ENCODE results near the gene CDK5. TPM values are rescaled to one million over a fixed set of nuclear protein-coding genes. Genes with fewer than 3 reads are reported as not detected.
A peak's percentile ranks its signal among the peaks of the same experiment; 100 is the strongest.

CDK5 gene
- total and polyA plus RNA-seq, 9 of the 15 experiments (the other 6 are each of a cell fraction or from before 2014, with no cell fraction given): 3.2 to 38.0 (median 27.5) TPM

DNA sequence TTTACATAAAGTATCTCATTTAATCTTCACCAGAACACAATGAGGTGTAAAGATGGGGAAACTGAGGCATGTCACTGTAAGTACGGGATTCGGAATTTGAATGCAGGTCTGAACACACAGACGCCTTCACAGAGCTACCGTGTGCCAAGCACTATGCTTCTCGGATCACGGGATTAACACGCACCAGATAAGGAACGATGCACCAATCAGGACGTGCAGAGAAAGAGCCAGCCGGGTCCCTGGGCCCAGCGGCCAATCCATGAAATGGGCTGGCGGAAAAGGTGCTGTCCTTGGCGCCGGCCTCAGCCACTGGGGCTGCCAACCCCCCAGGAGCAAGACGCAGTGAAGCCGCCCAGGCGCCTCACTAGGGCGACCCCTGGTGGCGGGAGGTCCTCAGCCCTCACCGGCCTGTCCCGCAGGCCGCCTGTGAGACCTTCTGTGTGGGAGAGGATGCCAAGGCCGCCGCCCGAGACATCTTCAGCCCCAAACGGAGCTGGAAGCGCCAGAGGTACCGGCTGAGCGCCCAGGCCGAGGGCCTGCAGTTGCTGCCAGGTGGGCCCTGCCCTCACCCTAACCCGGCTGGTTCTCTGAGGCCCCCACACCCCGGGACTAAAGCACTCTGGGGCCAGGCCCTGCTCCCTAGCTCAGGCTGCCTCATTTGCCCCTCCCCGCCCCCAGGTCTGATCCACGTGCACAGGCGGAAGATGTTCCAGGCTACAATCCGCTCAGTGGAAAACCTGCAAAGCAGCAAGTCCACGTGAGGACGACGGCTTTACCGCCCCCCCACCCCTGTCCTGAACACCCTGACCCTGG, 49.0 kb downstream of the CDK5 start (continued):
- TF ChIP-seq ZNF165 (CRISPR knock-in tag; IDR thresholded peaks at IDR 0.05; ENCODE audit: borderline replicate concordance) (no peak; the same call in 1 of the 2 replicates), CXXC5 (CRISPR knock-in tag; IDR thresholded peaks at IDR 0.05) (peak; percentile 98), ZC3H11A (IDR thresholded peaks at IDR 0.05; ENCODE audit: low read depth, low read length) (no peak), ZMIZ1 (IDR thresholded peaks at IDR 0.05; ENCODE audit: low read depth in 2 of 2, low read length in 2 of 2) (no peak; a peak in 1 of 4 replicates), SOX6 (IDR thresholded peaks at IDR 0.05) (peak; percentile 82), PML (IDR thresholded peaks at IDR 0.05; ENCODE audit: low read length) (no peak; the same call in 1 of the 2 replicates), ZNF436 (CRISPR knock-in tag; IDR thresholded peaks at IDR 0.05) (no peak), ZNF143 (CRISPR knock-in tag; IDR thresholded peaks at IDR 0.05) (no peak), BMI1 (IDR thresholded peaks at IDR 0.05; ENCODE audit: low read length) (no peak), ZNF780A (CRISPR knock-in tag; IDR thresholded peaks at IDR 0.05) (no peak), CBFA2T3 (IDR thresholded peaks at IDR 0.05) (no peak), SMARCA5 (IDR thresholded peaks at IDR 0.05) (peak; percentile 99), ZNF398 (CRISPR knock-in tag; IDR thresholded peaks at IDR 0.05) (no peak), ZNF263 (CRISPR knock-in tag; IDR thresholded peaks at IDR 0.05; ENCODE audit: borderline replicate concordance) (no peak; the same call in 1 of the 2 replicates), ZNF79 (CRISPR knock-in tag; IDR thresholded peaks at IDR 0.05; ENCODE audit: low read depth) (no peak), C11orf30 (IDR thresholded peaks at IDR 0.05; ENCODE audit: low read depth) (peak; percentile 82), PHF20 (IDR thresholded peaks at IDR 0.05; ENCODE audit: partially characterized antibody) (peak; percentile 81), GABPB2 (CRISPR knock-in tag; conservative IDR thresholded peaks at IDR 0.05) (no peak), CEBPG (CRISPR knock-in tag; IDR thresholded peaks at IDR 0.05) (no peak), CEBPG (tag; conservative IDR thresholded peaks at IDR 0.05 in 1 of 2, IDR thresholded peaks at IDR 0.05 in 1 of 2) (no peak), TAL1 (IDR thresholded peaks at IDR 0.05) (no peak), CTBP1 (IDR thresholded peaks at IDR 0.05; ENCODE audit: borderline replicate concordance) (peak; percentile 96), MAFG (tag; conservative IDR thresholded peaks at IDR 0.05) (0 out of 2 replicates have a peak, but pooled peaks have one; percentile 3), PURB (CRISPR knock-in tag; IDR thresholded peaks at IDR 0.05; ENCODE audit: low read depth) (no peak), ZNF12 (CRISPR knock-in tag; IDR thresholded peaks at IDR 0.05) (0 out of 2 replicates have a peak, but pooled peaks have one; percentile 48)

Measured in K562 (cell line).